Esophagus muscularis mucosa (tissue), 4 donors: Measurements from ENCODE around the gene MEF2D.

ENCODE experiments used
- CTCF ChIP-seq, 3 experiments: fragments of 200-600 bp in 2 of 3; fragments of 450-650 bp in 1 of 3; sonication (generic) in 2 of 3; IDR thresholded peaks; one replicate each; pipeline ENCODE4 v1.5.1; 2017 to 2019; ENCODE audit warnings: antibody characterized with exemption in 3 of 3, mild to moderate bottlenecking in 2 of 3, moderate library complexity in 1 of 3
- EP300 ChIP-seq: sonication (generic); formaldehyde crosslinking; IDR thresholded peaks from one replicate; pipeline ENCODE4 v1.6.1; 2017; ENCODE audit warnings: antibody characterized with exemption
- POLR2A ChIP-seq: fragments of 450-650 bp; IDR thresholded peaks from one replicate; pipeline ENCODE4 v1.6.1; 2017; ENCODE audit warnings: antibody characterized with exemption, moderate library complexity, mild to moderate bottlenecking, low read depth
- POLR2AphosphoS5 ChIP-seq, 2 donors: sonication (generic); formaldehyde crosslinking; IDR thresholded peaks; one replicate each; pipeline ENCODE4 v1.6.1; 2017; ENCODE audit warnings: antibody characterized with exemption in 2 of 2

- TF ChIP-seq CTCF (IDR thresholded peaks at IDR 0.05) = no peak
- no peak for TF ChIP-seq POLR2A
- TF ChIP-seq EP300 = no peak
- no peak for TF ChIP-seq POLR2AphosphoS5 (IDR thresholded peaks at IDR 0.05)
Observed at GRCh38 chr1:156503698-156504437, 3.3 kb upstream of the MEF2D start.
